GM12874 (cell line): ENCODE results near the gene CRACR2A.

ENCODE experiments used
- CTCF ChIP-seq: IDR thresholded peaks from 2 replicates; pipeline ENCODE4 v1.5.1; 2011; ENCODE audit warnings: low read depth, mild to moderate bottlenecking, control low read depth, low read length, moderate library complexity; ENCODE audit not compliant: insufficient read depth

CRACR2A gene

GRCh38 chr12:3630111-3630510 is 122.8 kb downstream of the CRACR2A start:
- no peak for TF ChIP-seq CTCF

- TF ChIP-seq CTCF: no peak
Measured at GRCh38 chr12:3629057-3629830, 123.7 kb downstream of the CRACR2A start.

GRCh38 chr12:3628629-3629028 is 124.3 kb downstream of the CRACR2A start:
- no peak for TF ChIP-seq CTCF

- no peak for TF ChIP-seq CTCF
Measured at GRCh38 chr12:3627336-3627735, 125.6 kb downstream of the CRACR2A start.

- no peak for TF ChIP-seq CTCF
Measured at GRCh38 chr12:3624273-3624672, 128.6 kb downstream of the CRACR2A start.

- TF ChIP-seq CTCF: no peak
Measured at GRCh38 chr12:3622822-3623690, 129.9 kb downstream of the CRACR2A start.

- TF ChIP-seq CTCF: no peak
Measured at GRCh38 chr12:3622021-3622821, 130.7 kb downstream of the CRACR2A start.
